AG08395 (cell line): ENCODE results near the gene DPEP3.
"Not testable (repeated sequence)": the region's sequence is repeated elsewhere in the genome, so short reads cannot be mapped to it uniquely, and the experiment has no call there.

Experiments
- DNase-seq: peaks from one replicate; pipeline ENCODE4 v3.0.0; 2012; ENCODE audit warnings: mixed read lengths, low spot score

The DPEP3 gene

GRCh38 chr16:67993207-67994039, 13.1 kb upstream of the DPEP3 start:
- DNase-seq: peak; percentile 89

DNA sequence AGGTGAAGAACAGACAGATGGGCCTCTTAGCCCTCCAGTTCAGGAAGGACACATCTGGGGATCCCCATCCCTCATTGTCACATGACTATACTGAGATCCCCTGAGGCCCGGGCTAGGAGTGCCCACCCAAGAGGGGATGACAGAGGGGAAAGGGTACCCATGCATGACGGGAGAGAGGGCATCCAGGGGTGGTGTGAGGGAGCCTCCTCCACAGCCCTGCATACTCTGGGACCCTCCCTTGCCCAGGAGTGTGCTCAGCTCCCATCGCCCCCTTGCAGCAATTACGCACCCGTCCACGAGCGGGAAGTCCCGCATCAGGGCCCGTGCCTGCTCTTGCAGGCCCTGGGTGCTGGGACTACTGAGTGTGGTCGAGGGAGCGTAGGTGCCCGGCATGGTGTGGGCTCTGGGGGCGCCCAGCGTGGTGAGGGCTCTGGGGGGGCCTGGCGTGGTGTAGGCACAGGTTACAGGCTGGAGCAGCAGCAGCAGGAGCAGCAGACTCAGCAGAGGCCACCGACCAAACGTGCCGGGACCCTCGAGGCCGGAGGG, 12.4 kb upstream of the DPEP3 start:
- no peak for DNase-seq

- no peak for DNase-seq
These were observed 9.7 kb upstream of the DPEP3 start for GRCh38 chr16:67990018-67990386.

DNA sequence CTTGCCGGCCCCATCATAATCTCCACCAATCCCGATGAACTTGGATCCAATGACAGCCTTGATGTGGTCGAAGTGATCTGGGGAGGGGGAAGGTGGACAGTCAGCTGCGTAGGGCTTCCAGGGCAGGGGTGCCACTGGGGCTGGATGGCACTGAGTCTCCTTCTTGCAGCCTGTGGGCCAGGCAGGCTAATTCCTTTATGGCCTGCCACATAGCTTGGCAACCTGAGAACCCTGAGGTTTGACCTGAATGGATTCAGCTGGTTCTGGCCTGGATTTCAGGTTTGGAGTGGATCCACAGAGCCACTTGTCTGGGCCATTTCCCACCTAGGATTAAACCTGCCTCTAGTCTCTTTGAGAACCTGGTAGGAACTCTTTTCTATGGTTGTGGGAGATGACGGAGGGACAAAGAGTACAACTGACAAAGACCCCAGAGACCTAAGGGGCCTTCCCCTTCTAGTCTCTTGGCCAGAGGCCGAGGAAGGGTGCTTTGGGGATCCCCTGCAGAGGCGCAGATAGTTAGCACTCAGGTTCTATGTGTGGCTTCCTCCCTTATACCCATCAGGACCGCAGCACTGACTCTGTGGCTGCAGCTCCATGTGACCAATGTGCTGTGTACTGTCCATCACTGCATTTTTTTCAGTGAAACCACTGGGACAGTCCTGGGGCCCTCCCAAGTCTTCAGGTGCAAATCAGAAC, 9.2 kb upstream of the DPEP3 start:
- no peak for DNase-seq

DNA sequence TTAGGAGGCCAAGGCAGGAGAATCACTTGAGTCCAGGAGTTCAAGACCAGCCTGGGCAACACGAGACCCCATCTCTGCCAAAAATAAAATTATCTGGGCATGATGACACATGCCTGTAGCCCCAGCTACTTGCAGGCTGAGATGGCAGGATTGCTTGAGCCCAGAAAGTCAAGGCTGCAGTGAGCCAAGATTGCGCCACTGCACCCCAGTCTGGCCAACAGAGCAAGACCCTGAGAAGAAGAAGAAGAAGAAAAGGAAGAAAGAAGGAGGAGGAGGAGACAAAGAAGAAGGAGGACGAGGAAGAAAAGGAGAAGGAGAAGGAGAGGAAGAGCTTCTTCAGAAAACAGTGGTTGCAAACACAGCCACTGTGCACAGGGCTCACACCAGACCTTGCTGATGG, 8.4 kb upstream of the DPEP3 start:
- DNase-seq: no peak

- DNase-seq: no peak
These were observed 7.3 kb upstream of the DPEP3 start for GRCh38 chr16:67987460-67988160.

GRCh38 chr16:67986949-67987348, 6.7 kb upstream of the DPEP3 start:
- no peak for DNase-seq

- DNase-seq: no peak
These were observed 1.9 kb upstream of the DPEP3 start for GRCh38 chr16:67982011-67982696.

- no peak for DNase-seq
These were observed 2.7 kb downstream of the DPEP3 start for GRCh38 chr16:67977469-67978227.

DNA sequence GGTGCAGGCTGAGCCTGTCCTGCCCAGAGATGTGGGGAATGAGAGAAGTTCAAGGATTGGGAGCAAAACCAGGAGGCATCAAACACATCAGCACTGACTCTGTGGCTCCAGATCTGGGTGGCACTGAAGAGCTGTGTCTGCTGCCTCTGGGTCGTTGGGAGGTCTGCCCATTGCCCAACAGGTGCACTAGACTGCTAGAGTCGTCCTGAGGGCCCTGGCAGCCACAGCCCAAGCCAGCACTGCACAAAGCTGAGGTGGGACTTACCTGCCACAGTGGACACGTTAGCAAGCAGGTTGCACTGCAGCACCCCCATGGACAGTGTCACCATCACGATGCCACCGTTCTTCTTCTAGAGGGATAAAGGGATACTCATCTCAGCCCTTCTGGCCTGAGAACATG, 3.3 kb downstream of the DPEP3 start:
- DNase-seq: no peak

DNA sequence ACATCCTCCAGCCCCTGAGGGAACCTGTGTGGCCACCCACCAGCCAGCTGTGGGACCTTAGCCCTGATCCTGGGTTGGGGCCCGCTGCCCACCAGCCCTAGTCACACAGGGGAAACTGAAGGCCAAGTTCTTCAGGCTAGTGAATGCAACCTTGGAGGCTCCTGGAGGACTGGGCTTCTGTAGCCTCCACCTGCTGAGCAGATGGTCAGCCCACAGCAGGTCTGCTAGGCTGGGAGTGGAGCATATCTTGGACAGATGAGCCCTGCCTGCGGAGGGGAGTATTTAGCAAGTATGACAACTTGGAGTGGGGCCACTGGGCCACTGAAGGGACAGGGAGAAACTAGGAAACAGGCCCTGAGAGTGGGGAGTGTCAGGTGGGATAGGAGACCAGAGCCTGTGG, 4.1 kb downstream of the DPEP3 start:
- no peak for DNase-seq

DNA sequence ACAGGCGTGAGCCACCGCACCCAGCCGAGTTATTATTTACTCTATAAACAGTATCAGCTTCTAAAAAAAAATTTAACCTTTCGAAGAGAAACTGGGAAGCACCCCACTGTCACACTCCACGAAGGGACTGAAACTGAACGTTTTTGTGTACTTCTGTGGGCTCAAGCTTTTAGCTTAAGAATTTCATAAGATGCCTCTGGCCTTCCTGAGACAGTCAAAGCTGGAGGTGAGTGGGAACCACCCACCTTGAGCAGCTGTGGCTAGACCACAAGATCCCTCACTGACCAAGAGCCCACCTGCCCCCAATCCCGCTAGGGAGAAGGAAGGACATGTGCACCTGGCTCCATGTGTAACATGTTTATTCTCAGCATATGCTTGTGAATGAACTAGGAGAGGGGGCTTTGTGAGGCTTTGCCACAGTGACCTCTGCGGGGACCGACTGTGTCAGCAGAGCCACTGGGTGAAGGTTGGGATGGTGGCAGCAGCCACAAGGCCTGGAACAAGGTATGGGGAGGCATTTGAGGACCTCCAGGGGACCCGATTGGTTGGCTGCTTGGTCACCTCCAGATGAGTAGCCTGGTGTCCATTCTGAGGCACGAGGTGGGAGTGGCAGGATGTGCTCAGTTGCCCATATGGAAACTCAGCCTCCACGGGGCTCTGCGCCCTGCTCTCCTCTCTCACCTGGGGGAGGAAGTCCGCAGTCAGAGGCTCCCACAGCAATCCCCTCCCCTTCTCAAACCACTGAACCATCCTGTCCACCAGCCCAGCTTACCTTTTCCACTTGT, 4.8 kb downstream of the DPEP3 start:
- DNase-seq: no peak

DNA sequence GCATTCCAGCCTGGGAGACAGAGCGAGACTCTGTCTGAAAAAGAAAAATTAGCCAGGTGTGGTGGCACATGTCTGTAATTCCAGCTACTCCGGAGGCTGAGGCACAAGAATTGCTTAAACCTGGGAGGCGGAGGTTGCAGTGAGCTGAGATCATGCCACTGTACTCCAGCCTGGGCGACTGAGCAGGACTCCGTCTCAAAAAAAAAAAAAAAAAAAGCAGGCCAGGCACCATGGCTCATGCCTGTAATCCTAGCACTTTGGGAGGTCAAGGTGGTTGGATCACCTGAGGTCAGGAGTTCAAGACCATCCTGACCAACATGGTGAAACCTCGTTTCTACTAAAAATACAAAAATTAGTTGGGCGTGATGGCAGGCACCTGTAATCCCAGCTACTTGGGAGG, 8.0 kb downstream of the DPEP3 start:
- not testable (repeated sequence) for DNase-seq

DNA sequence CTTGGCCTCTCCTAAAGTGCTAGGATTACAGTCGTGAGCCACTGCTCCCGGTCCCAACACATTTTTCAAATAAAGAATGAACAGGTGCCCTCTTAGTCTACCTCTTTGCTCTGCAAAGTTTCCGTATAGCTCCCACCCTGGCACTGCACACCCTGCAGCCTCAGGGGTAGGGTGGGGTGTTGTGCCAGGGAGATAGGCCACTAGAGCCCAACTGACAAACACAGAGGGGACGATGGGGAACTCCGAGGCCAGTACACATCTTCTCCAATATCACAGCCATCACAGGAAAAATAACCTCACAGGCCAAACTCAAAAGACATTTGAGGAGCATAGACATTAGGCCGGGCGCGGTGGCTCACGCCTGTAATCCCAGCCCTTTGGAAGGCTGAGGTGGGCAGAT, 9.2 kb downstream of the DPEP3 start:
- DNase-seq: no peak

DNA sequence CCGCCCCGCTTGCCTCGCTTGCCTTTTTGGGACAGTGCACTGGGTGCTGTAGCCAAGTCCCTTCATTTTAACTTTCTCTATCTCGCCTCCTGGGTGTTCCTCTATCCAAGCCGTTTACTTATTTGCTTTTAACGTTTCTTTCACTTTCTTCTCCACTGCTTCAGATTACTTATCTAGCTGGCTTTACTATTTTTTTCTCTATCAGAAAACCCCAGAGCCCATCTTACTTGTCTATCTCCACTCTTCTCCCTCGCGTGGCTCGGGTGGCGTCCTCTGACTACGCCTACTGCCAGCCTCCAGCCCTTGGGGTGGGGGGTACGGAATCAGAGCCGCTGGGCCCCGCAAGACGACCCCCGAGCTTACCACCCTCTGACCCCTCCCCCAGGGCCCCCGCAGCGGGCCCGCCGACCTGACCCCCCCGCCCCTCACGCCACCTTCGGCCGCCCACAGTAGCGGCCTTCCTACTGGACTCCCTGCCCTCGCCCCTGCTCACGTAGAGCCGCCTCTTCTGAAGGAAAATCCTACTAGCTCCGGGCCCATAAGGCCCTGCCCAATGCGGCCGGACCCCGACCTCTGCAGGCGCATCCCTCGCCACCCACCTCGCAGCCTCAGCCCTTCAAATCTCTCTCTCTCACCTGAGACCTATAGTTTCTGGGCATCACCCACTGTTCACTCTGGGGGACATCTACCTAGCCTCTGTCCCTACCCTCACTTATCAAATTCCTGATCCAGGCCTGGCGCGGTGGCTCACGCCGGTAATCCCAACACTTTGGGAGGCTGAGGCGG, 10.9 kb downstream of the DPEP3 start:
- no peak for DNase-seq

- DNase-seq: peak; percentile 96
These were observed 11.7 kb downstream of the DPEP3 start, which contains the start of gene SLC12A4 for GRCh38 chr16:67968400-67969253. Gene SLC12A4 (minus strand): TSS chr16:67968637. CDS start chr16:67968553, 84 bp downstream.

DNA sequence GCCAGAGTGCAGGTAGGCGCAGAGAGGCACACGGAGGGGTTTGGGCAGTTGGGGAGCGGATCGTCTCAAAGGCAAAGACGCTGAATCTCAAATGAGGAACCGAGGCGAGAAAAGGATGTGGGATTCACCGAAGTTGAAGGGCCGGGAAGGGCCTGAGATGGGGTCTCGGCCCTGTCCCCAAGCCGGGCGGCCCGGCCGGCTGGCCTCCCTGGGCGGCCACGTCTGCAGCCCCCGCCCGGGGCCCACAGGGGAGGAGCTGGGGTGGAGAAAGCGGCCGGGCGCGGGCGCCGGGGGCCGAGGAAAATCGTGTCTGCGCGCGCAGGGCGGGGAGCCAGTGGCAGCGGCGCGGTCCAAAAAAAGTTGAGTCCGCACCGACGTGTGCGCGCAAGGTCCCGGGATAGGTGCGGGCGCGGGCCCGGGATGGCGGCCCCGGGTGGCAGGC, 12.3 kb downstream of the DPEP3 start:
- DNase-seq: peak; percentile 58

- DNase-seq: no peak
These were observed 12.9 kb downstream of the DPEP3 start for GRCh38 chr16:67967183-67967957.
